A673 (cell line): ENCODE results near the gene ACSL6. TPM values are rescaled to one million over a fixed set of nuclear protein-coding genes. Genes with fewer than 3 reads are reported as not detected.

Source experiments
- BruUV-seq: library from RNA; stranded (reverse); fragments of 400-500 nt; replicated peaks from 2 replicates; lab custom pipeline; 2021; lab: Mats Ljungman, UMichigan
- CTCF ChIA-PET: fragments of 300-600 bp; sonication (Branson Sonifier 250); formaldehyde crosslinking; loops from one replicate; lab custom pipeline; 2022; ENCODE audit warnings: antibody characterized with exemption; lab: Charles Lee
- POLR2A ChIA-PET: fragments of 300-600 bp; sonication (Branson Sonifier 250); formaldehyde crosslinking; loops from one replicate; lab custom pipeline; 2022; ENCODE audit warnings: antibody characterized with exemption; ENCODE audit not compliant: low non-redundant PET; lab: Charles Lee
- DNase-seq: peaks from one replicate; pipeline ENCODE4 v3.0.0-alpha.2; 2015; ENCODE audit warnings: low spot score
- H3K27ac ChIP-seq: fragments of 200-600 bp; sonication (generic); 2 replicates; pipeline ENCODE4 v1.5.1; 2016; ENCODE audit warnings: mixed run types, low read depth, mild to moderate bottlenecking, mixed read lengths, antibody characterized with exemption, low read length; ENCODE audit not compliant: poor library complexity, severe bottlenecking
- H3K27me3 ChIP-seq: fragments of 200-600 bp; sonication (generic); replicated peaks from 2 replicates; pipeline ENCODE4 v1.6.1; 2017; ENCODE audit warnings: mixed run types, low read depth, mild to moderate bottlenecking, mixed read lengths, antibody characterized with exemption, low read length; ENCODE audit not compliant: insufficient read depth, poor library complexity
- H3K36me3 ChIP-seq: fragments of 200-600 bp; sonication (generic); 2 replicates; pipeline ENCODE4 v1.6.1; 2016; ENCODE audit warnings: mixed run types, mild to moderate bottlenecking, mixed read lengths, antibody characterized with exemption, low read length; ENCODE audit not compliant: insufficient read depth, poor library complexity, severe bottlenecking
- H3K4me1 ChIP-seq: fragments of 200-600 bp; sonication (generic); 2 replicates; pipeline ENCODE4 v1.6.1; 2017; ENCODE audit warnings: mixed run types, mild to moderate bottlenecking, mixed read lengths, antibody characterized with exemption, low read length; ENCODE audit not compliant: insufficient read depth, poor library complexity, severe bottlenecking
- H3K4me3 ChIP-seq: fragments of 200-600 bp; sonication (generic); 2 replicates; pipeline ENCODE4 v1.5.1; 2016; ENCODE audit warnings: low read depth, mixed run types, mild to moderate bottlenecking, mixed read lengths, low read length; ENCODE audit not compliant: poor library complexity, severe bottlenecking
- H3K9me3 ChIP-seq: fragments of 200-600 bp; sonication (generic); 2 replicates; pipeline ENCODE4 v1.6.1; 2016; ENCODE audit warnings: mixed run types, low read depth, mild to moderate bottlenecking, mixed read lengths, antibody characterized with exemption, low read length; ENCODE audit not compliant: poor library complexity, severe bottlenecking
- CTCF ChIP-seq: fragments of 300-800, 200-600 bp; sonication (generic); conservative IDR thresholded peaks from 2 replicates; pipeline ENCODE4 v1.5.1; 2017; ENCODE audit warnings: low read depth, mild to moderate bottlenecking, antibody characterized with exemption, low read length, moderate library complexity, mixed read lengths
- EZH2 ChIP-seq: fragments of 200-600 bp; sonication (generic); IDR thresholded peaks from 2 replicates; pipeline ENCODE4 v1.6.1; 2017; ENCODE audit warnings: borderline replicate concordance, low read depth, mild to moderate bottlenecking, mixed read lengths, antibody characterized with exemption, low read length; ENCODE audit not compliant: poor library complexity, severe bottlenecking
- intact Hi-C: fragments of 100-400 bp; cut with micrococcal nuclease; formaldehyde crosslinking; loops from one replicate; pipeline ENCODE4 v1.10.0; 2022; ENCODE audit not compliant: unreplicated experiment
- total RNA-seq: library from RNA; stranded (reverse); gene quantifications from 2 replicates; pipeline ENCODE4 v1.2.3, GENCODE V29; 2021

The ACSL6 gene
- total RNA-seq, 1 experiment from 2014 or later, result not detected

GRCh38 chr5:131966551-131966950 is 44.9 kb downstream of the ACSL6 start:
- BruUV-seq, result no TSS peak
- intact Hi-C loops, result no loop called here

DNA sequence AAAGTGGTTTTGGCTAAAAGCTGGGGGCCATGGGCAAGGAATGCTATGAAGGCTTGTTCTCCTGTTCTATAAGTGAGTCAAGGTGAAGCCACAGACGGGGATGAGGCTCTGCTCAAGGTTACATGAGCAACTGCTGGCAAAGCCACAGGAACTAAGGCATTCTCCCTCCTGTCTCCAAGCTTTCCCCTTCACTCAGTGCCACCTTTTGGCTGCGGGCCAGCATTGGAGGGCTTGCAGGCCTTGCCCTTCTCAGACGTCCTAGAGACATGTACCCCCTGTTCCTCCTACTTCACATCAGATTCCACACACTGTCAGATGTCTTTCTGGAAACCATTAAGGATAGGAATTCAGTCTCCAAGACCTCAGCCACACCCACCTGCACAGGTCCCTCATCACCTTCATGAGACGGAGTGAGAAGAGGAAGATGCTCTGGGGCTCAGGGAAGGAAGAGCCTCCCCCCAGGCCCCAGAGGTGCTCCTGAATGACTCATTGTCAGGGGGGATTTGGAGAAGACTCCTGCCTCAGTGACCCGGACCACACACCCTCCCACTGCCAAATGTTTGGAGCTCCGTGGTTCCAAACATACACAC is 45.5 kb downstream of the ACSL6 start:
- ChIA-PET POLR2A (no interaction called here), CTCF (no interaction called here)
- Histone ChIP-seq H3K27me3 (peaks cover 14% of the 10 kb centered on the region), H3K36me3 (no peaks in the 10 kb centered on the region), H3K9me3 (no peaks in the 10 kb centered on the region), H3K27ac (no peak overlapping the region), H3K4me3 (no peak overlapping the region), H3K4me1 (no peaks in the 10 kb centered on the region)
- intact Hi-C loops, result no loop called here
- DNase-seq, result no peak
- TF ChIP-seq CTCF (no peak), EZH2 (no peak)
- no TSS peak for BruUV-seq

More at GRCh38 chr5:131966551-131966950, 44.9 kb downstream of the ACSL6 start:
- no peaks in the 10 kb centered on the region for H3K9me3 ChIP-seq
- no peak overlapping the region for H3K4me3 ChIP-seq
- POLR2A ChIA-PET, result no interaction called here
- H3K27me3 ChIP-seq, result peaks cover 14% of the 10 kb centered on the region
- DNase-seq, result no peak
- no peaks in the 10 kb centered on the region for H3K4me1 ChIP-seq
- TF ChIP-seq EZH2, result no peak
- TF ChIP-seq CTCF, result no peak
- H3K36me3 ChIP-seq, result no peaks in the 10 kb centered on the region
- H3K27ac ChIP-seq, result no peak overlapping the region
- CTCF ChIA-PET, result no interaction called here

DNA sequence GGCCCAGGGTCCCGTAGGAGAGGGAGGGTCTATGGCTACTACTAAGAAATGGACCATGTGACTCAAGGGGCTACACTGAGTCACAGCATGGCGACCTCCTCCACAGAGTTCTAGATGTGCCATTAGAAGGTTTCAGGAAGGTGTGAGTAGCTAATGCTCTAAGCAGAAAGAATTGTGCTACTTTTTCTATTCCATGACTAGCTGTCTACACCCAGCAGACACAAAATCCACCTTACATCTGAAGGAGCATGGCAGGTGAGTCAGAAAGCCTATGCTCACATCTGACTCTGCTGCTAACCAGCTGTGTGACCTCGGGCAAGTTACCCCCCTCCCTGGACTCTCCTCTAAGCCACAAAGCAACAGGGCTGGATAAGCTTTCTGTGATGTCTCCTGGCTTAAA is 51.6 kb downstream of the ACSL6 start:
- POLR2A ChIA-PET, result no interaction called here
- CTCF ChIA-PET, result no interaction called here

More for the DNA sequence above, 51.6 kb downstream of the ACSL6 start:
- no TSS peak for BruUV-seq
- no peak overlapping the region for H3K4me3 ChIP-seq
- no peak overlapping the region for H3K27ac ChIP-seq
- H3K36me3 ChIP-seq, result no peaks in the 10 kb centered on the region
- H3K9me3 ChIP-seq, result no peaks in the 10 kb centered on the region
- no peak for DNase-seq
- intact Hi-C loops, result no loop called here
- TF ChIP-seq EZH2 (no peak), CTCF (no peak)
- H3K27me3 ChIP-seq, result no peaks in the 10 kb centered on the region
- H3K4me1 ChIP-seq, result no peaks in the 10 kb centered on the region
